ENCODE results near the gene RAB5IF.

DNA sequence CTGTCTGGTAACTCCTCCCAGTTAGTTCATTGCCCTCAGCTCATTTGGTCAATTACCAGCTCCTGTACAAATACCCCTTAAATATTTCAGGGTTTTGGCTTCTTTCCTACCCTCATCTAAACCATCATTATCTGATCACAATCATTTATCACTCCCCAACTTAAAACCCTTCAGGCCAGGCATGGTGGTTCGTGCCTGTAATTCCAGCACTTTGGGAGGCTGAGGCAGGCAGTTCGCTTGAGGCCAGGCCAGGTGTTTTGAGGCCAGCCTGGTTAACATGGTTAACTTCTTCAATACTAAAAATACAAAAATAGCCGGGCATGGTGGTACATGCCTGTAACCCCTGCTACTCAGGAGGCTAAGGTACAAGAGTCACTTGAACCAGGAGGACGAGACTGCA, 22.8 kb upstream of the RAB5IF start:
- TF ChIP-seq POLR2AphosphoS5 (IDR thresholded peaks at IDR 0.05; ENCODE audit: low read depth, low read length): no peak
- TF ChIP-seq, protein P1, sequence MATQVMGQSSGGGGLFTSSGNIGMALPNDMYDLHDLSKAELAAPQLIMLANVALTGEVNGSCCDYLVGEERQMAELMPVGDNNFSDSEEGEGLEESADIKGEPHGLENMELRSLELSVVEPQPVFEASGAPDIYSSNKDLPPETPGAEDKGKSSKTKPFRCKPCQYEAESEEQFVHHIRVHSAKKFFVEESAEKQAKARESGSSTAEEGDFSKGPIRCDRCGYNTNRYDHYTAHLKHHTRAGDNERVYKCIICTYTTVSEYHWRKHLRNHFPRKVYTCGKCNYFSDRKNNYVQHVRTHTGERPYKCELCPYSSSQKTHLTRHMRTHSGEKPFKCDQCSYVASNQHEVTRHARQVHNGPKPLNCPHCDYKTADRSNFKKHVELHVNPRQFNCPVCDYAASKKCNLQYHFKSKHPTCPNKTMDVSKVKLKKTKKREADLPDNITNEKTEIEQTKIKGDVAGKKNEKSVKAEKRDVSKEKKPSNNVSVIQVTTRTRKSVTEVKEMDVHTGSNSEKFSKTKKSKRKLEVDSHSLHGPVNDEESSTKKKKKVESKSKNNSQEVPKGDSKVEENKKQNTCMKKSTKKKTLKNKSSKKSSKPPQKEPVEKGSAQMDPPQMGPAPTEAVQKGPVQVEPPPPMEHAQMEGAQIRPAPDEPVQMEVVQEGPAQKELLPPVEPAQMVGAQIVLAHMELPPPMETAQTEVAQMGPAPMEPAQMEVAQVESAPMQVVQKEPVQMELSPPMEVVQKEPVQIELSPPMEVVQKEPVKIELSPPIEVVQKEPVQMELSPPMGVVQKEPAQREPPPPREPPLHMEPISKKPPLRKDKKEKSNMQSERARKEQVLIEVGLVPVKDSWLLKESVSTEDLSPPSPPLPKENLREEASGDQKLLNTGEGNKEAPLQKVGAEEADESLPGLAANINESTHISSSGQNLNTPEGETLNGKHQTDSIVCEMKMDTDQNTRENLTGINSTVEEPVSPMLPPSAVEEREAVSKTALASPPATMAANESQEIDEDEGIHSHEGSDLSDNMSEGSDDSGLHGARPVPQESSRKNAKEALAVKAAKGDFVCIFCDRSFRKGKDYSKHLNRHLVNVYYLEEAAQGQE (IDR thresholded peaks at IDR 0.05; ENCODE audit: insufficient read depth in 1 of 2, low read depth in 2 of 2, low read length in 2 of 2): no peak
- TF ChIP-seq TAF1 (IDR thresholded peaks at IDR 0.05; ENCODE audit: borderline replicate concordance, insufficient read depth, low read length): no peak
- no peak for TF ChIP-seq SIN3A (IDR thresholded peaks at IDR 0.05; ENCODE audit: borderline replicate concordance, insufficient read depth, low read length)
- no peak for TF ChIP-seq FOXP2 (optimal IDR thresholded peaks at IDR 0.05; ENCODE audit: borderline replicate concordance, extremely low read depth, extremely low read length, insufficient read depth)

Data from PFSK-1 (cell line).